HepG2 (cell line): ENCODE results near the gene NTM. TPM values are rescaled to one million over a fixed set of nuclear protein-coding genes. Genes with fewer than 3 reads are reported as not detected.

Source experiments
- ATAC-seq: fragments of 200-7000 bp; cut with Tn5 transposase; 3 replicates; pipeline ENCODE4 v1.9.1; 2020; ENCODE audit warnings: mild to moderate bottlenecking, moderate library complexity
- BruUV-seq: library from RNA; stranded (reverse); fragments of 400-500 nt; replicated peaks from 2 replicates; lab custom pipeline; 2021; lab: Mats Ljungman, UMichigan
- CTCF ChIA-PET: fragments of 300-600 bp; formaldehyde crosslinking; extraction: SDS; loops from one replicate; lab custom pipeline; 2021; ENCODE audit warnings: low total read pairs, inconsistent platforms, low intra/inter-chr PET ratio; lab: Yijun Ruan, JAX
- POLR2A ChIA-PET: fragments of 350-600 bp; sonication (Branson Sonifier 250); formaldehyde crosslinking; loops from one replicate; lab custom pipeline; 2020; ENCODE audit warnings: antibody characterized with exemption, inconsistent platforms; lab: Yijun Ruan, JAX
- DNase-seq: peaks from one replicate; pipeline ENCODE4 v3.0.0-alpha.2; 2015; ENCODE audit warnings: low spot score
- FAIRE-seq: peaks from 3 replicates; lab custom pipeline; 2011; peaks lifted over from hg19 to GRCh38; lab: Jason Lieb, UNC
- H2AFZ ChIP-seq: one replicate; pipeline ENCODE4 v1.6.1; 2011; ENCODE audit warnings: low read length, inconsistent platforms
- H3K27ac ChIP-seq: fragments of 300-600 bp; 3 replicates; pipeline ENCODE4 v1.8.0; 2011; ENCODE audit warnings: mixed run types, mild to moderate bottlenecking, mixed read lengths, low read length, inconsistent platforms; ENCODE audit not compliant: insufficient read depth; ENCODE audit errors: extremely low read length
- H3K27me3 ChIP-seq, 2 experiments: fragments of 200-600 bp in 1 of 2; 2 replicates in 1 of 2; 3 replicates in 1 of 2; pipeline versions ENCODE4 v1.6.0 to v1.8.0; 2011; ENCODE audit warnings: low read length in 2 of 2, mild to moderate bottlenecking in 2 of 2, moderate library complexity in 2 of 2, inconsistent platforms in 1 of 2; ENCODE audit not compliant: insufficient read depth in 2 of 2, control insufficient read depth in 1 of 2
- H3K36me3 ChIP-seq, 2 experiments: fragments of 200-600 bp in 1 of 2; replicated peaks in 1 of 2; 2 replicates in 1 of 2; 3 replicates in 1 of 2; pipeline versions ENCODE4 v1.5.1 to v1.8.0; 2011; ENCODE audit warnings: low read length in 2 of 2, inconsistent platforms in 1 of 2; ENCODE audit not compliant: insufficient read depth in 2 of 2, control insufficient read depth in 1 of 2
- H3K4me1 ChIP-seq: 2 replicates; pipeline ENCODE4 v1.5.1; 2012; ENCODE audit warnings: low read length, inconsistent platforms; ENCODE audit not compliant: insufficient read depth
- H3K4me2 ChIP-seq: 2 replicates; pipeline ENCODE4 v1.6.0; 2011; ENCODE audit warnings: low read depth, low read length, inconsistent platforms
- H3K4me3 ChIP-seq, 3 experiments: fragments of 200-600 bp in 1 of 3; sonication (generic), shearing (Covaris generic) in 1 of 3; replicated peaks in 1 of 3; 2 replicates each; pipeline ENCODE4 v1.5.1; 2011 to 2016; ENCODE audit warnings: low read length in 3 of 3, inconsistent platforms in 2 of 3, low read depth in 2 of 3, mild to moderate bottlenecking in 2 of 3, control low read depth in 1 of 3, mixed read lengths in 1 of 3; ENCODE audit not compliant: insufficient read depth in 1 of 3
- H3K79me2 ChIP-seq: one replicate; pipeline ENCODE4 v1.6.1; 2011; ENCODE audit warnings: low read length, inconsistent platforms; ENCODE audit not compliant: insufficient read depth
- H3K9ac ChIP-seq: 2 replicates; pipeline ENCODE4 v1.6.0; 2011; ENCODE audit warnings: mild to moderate bottlenecking, low read depth, low read length, inconsistent platforms; ENCODE audit not compliant: insufficient read depth
- H3K9me3 ChIP-seq: 2 replicates; pipeline ENCODE4 v1.5.1; 2012; ENCODE audit warnings: mild to moderate bottlenecking, low read length
- H4K20me1 ChIP-seq: 2 replicates; pipeline ENCODE4 v1.6.0; 2011; ENCODE audit warnings: inconsistent platforms, mild to moderate bottlenecking, low read length, moderate library complexity; ENCODE audit not compliant: insufficient read depth
- IKZF4 ChIP-seq: sonication (generic); formaldehyde crosslinking; IDR thresholded peaks from 2 replicates; pipeline ENCODE4 v1.5.1; 2020; ENCODE audit warnings: borderline replicate concordance, mild to moderate bottlenecking, low read depth, missing genetic modification reagents; ENCODE audit errors: not compliant biosample characterization
- MBNL3 ChIP-seq: fragments of 250-450 bp; sonication (Bioruptor Pico); conservative IDR thresholded peaks from 2 replicates; pipeline ENCODE4 v1.8.0; 2022; ENCODE audit warnings: mild to moderate bottlenecking, inconsistent platforms
- MIXL1 ChIP-seq: IDR thresholded peaks from 2 replicates; pipeline ENCODE4 v1.6.1; 2016
- NFKB2 ChIP-seq: sonication (generic); formaldehyde crosslinking; IDR thresholded peaks from 2 replicates; pipeline ENCODE4 v1.4.0; 2020; ENCODE audit warnings: missing genetic modification reagents, borderline replicate concordance
- REXO4 ChIP-seq: sonication (generic); formaldehyde crosslinking; IDR thresholded peaks from 2 replicates; pipeline ENCODE4 v1.8.0; 2022; ENCODE audit warnings: missing genetic modification reagents, mild to moderate bottlenecking, borderline replicate concordance
- ZNF121 ChIP-seq: sonication (generic); formaldehyde crosslinking; IDR thresholded peaks from 2 replicates; pipeline ENCODE4 v1.5.0; 2020; ENCODE audit warnings: mild to moderate bottlenecking, missing genetic modification reagents
- ZNF207 ChIP-seq: fragments of 450-650 bp; IDR thresholded peaks from 2 replicates; pipeline ENCODE4 v1.6.1; 2016; ENCODE audit warnings: antibody characterized with exemption, borderline replicate concordance
- ZNF260 ChIP-seq: sonication (generic); formaldehyde crosslinking; IDR thresholded peaks from 2 replicates; pipeline ENCODE4 v1.4.0; 2020; ENCODE audit warnings: missing genetic modification reagents, low read depth, mild to moderate bottlenecking, borderline replicate concordance
- ZNF326 ChIP-seq: sonication (generic); formaldehyde crosslinking; IDR thresholded peaks from 2 replicates; pipeline ENCODE4 v1.4.0; 2020; ENCODE audit warnings: missing genetic modification reagents, borderline replicate concordance
- ZNF383 ChIP-seq: sonication (generic); formaldehyde crosslinking; IDR thresholded peaks from 2 replicates; pipeline ENCODE4 v1.4.0; 2020; ENCODE audit warnings: missing genetic modification reagents, mild to moderate bottlenecking, borderline replicate concordance
- ZNF451 ChIP-seq: sonication (generic); formaldehyde crosslinking; IDR thresholded peaks from 2 replicates; pipeline ENCODE4 v1.5.0; 2020; ENCODE audit warnings: mild to moderate bottlenecking, missing genetic modification reagents
- ZSCAN25 ChIP-seq: sonication (generic); formaldehyde crosslinking; IDR thresholded peaks from 2 replicates; pipeline ENCODE4 v1.8.0; 2022; ENCODE audit warnings: mild to moderate bottlenecking, missing genetic modification reagents
- in situ Hi-C: cut with HindIII; loops from 2 replicates; pipeline ENCODE4 v1.10.0; 2017; ENCODE audit warnings: low pct_unique_long_range_greater_than_20kb; ENCODE audit not compliant: extremely low pct_ligation_motif_present
- intact Hi-C: fragments of 100-400 bp; cut with micrococcal nuclease; formaldehyde crosslinking; loops from one replicate; pipeline ENCODE4 v1.10.0; 2022; ENCODE audit not compliant: unreplicated experiment
- polyA plus RNA-seq, 8 experiments: library from polyadenylated mRNA; depleted of rRNA in 3 of 8; stranded (reverse) in 7 of 8; unstranded in 1 of 8; fragments of >200 nt; fragmentation: Illumina TruSeq in 4 of 8; extraction: Trizol in 4 of 8; gene quantifications; 2 replicates each; pipeline versions ENCODE4 v1.2.1 to v1.2.3, GENCODE V29; 2011 to 2016; ENCODE audit warnings: low read depth in 4 of 8, missing spikeins in 1 of 8, mixed read lengths in 1 of 8; ENCODE audit not compliant: insufficient read depth in 1 of 8
- total RNA-seq, 5 experiments: library from RNA; depleted of rRNA; stranded (reverse); fragments of >200 nt; fragmentation: Illumina TruSeq; extraction: Trizol; gene quantifications; 2 replicates each; pipeline ENCODE4 v1.2.3, GENCODE V29; 2016; ENCODE audit warnings: low read depth in 1 of 5
- TF ChIP-seq, protein P1 (sequence below), 2 experiments: fragments of 450-650 bp in 1 of 2; sonication (generic) in 1 of 2; formaldehyde crosslinking; IDR thresholded peaks; 2 replicates each; pipeline versions ENCODE4 v1.5.0 to v1.8.0; 2020 to 2022; ENCODE audit warnings: mild to moderate bottlenecking in 1 of 2, missing genetic modification reagents in 1 of 2
- TF ChIP-seq, protein P2 (sequence below): sonication (generic); formaldehyde crosslinking; IDR thresholded peaks from 2 replicates; pipeline ENCODE4 v1.8.1; 2023; ENCODE audit warnings: missing genetic modification reagents, inconsistent platforms, borderline replicate concordance
- TF ChIP-seq, protein P3 (sequence below): sonication (generic); formaldehyde crosslinking; IDR thresholded peaks from 2 replicates; pipeline ENCODE4 v1.4.0; 2020; ENCODE audit warnings: missing genetic modification reagents, borderline replicate concordance
- TF ChIP-seq, protein P4 (sequence below): IDR thresholded peaks from 2 replicates; pipeline ENCODE4 v1.6.1; 2016; ENCODE audit warnings: mild to moderate bottlenecking
- TF ChIP-seq, protein P5 (sequence below): IDR thresholded peaks from 2 replicates; pipeline ENCODE4 v1.6.1; 2016; ENCODE audit warnings: control low read depth

The NTM gene
- total and polyA plus RNA-seq, 2 of the 13 experiments (the other 11 are each of a cell fraction or from before 2014, with no cell fraction given) = not detected

DNA sequence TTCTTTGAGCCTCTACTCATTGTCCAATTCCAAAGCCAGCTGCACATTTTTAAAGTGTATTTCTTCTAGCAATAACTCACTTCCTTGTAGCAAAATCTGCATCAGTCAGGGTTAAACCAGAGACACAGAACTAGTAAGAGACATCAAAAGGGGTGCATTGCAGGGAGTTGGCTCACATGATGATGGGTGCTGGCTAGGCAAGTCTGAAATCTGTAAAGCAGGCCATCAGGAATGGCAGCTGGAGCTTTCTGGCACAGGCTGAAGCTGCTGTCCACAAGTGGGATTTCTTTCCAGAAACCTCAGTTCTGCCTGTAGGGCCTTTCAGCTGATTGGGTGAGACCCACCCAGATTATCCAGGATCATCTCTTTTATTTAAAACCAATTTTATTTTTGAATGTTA, 698.1 kb downstream of the NTM start:
- ChIA-PET POLR2A (no interaction called here), CTCF (no interaction called here)
- intact Hi-C loops (no loop called here), in situ Hi-C loops (no loop called here)
- Histone ChIP-seq H3K4me1 (no peaks in the 10 kb centered on the region), H3K9me3 (peaks cover 53% of the 10 kb centered on the region), H3K4me3 (no peak overlapping the region), H3K27ac (no peak overlapping the region), H3K4me2 (no peak overlapping the region), H3K9ac (no peak overlapping the region), H3K36me3 (no peaks in the 10 kb centered on the region), H2AFZ (no peak overlapping the region), H3K27me3 (no peaks in the 10 kb centered on the region), H4K20me1 (no peaks in the 10 kb centered on the region), H3K79me2 (no peaks in the 10 kb centered on the region)
- FAIRE-seq (no peak), ATAC-seq (no peak), DNase-seq (no peak)
- TF ChIP-seq ZNF121 = no peak
- no peak for TF ChIP-seq ZNF260 (CRISPR knock-in tag)
- TF ChIP-seq, protein P1, sequence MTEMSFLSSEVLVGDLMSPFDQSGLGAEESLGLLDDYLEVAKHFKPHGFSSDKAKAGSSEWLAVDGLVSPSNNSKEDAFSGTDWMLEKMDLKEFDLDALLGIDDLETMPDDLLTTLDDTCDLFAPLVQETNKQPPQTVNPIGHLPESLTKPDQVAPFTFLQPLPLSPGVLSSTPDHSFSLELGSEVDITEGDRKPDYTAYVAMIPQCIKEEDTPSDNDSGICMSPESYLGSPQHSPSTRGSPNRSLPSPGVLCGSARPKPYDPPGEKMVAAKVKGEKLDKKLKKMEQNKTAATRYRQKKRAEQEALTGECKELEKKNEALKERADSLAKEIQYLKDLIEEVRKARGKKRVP (CRISPR knock-in tag; IDR thresholded peaks at IDR 0.05) = no peak
- TF ChIP-seq, protein P2, sequence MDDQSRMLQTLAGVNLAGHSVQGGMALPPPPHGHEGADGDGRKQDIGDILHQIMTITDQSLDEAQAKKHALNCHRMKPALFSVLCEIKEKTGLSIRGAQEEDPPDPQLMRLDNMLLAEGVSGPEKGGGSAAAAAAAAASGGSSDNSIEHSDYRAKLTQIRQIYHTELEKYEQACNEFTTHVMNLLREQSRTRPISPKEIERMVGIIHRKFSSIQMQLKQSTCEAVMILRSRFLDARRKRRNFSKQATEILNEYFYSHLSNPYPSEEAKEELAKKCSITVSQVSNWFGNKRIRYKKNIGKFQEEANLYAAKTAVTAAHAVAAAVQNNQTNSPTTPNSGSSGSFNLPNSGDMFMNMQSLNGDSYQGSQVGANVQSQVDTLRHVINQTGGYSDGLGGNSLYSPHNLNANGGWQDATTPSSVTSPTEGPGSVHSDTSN (CRISPR knock-in tag) = no peak
- TF ChIP-seq, protein P3, sequence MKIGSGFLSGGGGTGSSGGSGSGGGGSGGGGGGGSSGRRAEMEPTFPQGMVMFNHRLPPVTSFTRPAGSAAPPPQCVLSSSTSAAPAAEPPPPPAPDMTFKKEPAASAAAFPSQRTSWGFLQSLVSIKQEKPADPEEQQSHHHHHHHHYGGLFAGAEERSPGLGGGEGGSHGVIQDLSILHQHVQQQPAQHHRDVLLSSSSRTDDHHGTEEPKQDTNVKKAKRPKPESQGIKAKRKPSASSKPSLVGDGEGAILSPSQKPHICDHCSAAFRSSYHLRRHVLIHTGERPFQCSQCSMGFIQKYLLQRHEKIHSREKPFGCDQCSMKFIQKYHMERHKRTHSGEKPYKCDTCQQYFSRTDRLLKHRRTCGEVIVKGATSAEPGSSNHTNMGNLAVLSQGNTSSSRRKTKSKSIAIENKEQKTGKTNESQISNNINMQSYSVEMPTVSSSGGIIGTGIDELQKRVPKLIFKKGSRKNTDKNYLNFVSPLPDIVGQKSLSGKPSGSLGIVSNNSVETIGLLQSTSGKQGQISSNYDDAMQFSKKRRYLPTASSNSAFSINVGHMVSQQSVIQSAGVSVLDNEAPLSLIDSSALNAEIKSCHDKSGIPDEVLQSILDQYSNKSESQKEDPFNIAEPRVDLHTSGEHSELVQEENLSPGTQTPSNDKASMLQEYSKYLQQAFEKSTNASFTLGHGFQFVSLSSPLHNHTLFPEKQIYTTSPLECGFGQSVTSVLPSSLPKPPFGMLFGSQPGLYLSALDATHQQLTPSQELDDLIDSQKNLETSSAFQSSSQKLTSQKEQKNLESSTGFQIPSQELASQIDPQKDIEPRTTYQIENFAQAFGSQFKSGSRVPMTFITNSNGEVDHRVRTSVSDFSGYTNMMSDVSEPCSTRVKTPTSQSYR (CRISPR knock-in tag) = no peak
- TF ChIP-seq ZNF207 = no peak
- TF ChIP-seq, protein P4, sequence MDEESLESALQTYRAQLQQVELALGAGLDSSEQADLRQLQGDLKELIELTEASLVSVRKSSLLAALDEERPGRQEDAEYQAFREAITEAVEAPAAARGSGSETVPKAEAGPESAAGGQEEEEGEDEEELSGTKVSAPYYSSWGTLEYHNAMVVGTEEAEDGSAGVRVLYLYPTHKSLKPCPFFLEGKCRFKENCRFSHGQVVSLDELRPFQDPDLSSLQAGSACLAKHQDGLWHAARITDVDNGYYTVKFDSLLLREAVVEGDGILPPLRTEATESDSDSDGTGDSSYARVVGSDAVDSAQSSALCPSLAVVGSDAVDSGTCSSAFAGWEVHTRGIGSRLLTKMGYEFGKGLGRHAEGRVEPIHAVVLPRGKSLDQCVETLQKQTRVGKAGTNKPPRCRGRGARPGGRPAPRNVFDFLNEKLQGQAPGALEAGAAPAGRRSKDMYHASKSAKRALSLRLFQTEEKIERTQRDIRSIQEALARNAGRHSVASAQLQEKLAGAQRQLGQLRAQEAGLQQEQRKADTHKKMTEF (CRISPR knock-in tag) = no peak
- no peak for TF ChIP-seq ZNF451 (CRISPR knock-in tag)
- no peak for TF ChIP-seq NFKB2 (CRISPR knock-in tag)
- no peak for TF ChIP-seq ZSCAN25
- TF ChIP-seq ZNF383 (CRISPR knock-in tag) = no peak
- TF ChIP-seq REXO4 (CRISPR knock-in tag) = no peak
- TF ChIP-seq ZNF326 (CRISPR knock-in tag) = no peak
- no peak for TF ChIP-seq MIXL1 (CRISPR knock-in tag)
- TF ChIP-seq MBNL3 = no peak
- TF ChIP-seq, protein P5, sequence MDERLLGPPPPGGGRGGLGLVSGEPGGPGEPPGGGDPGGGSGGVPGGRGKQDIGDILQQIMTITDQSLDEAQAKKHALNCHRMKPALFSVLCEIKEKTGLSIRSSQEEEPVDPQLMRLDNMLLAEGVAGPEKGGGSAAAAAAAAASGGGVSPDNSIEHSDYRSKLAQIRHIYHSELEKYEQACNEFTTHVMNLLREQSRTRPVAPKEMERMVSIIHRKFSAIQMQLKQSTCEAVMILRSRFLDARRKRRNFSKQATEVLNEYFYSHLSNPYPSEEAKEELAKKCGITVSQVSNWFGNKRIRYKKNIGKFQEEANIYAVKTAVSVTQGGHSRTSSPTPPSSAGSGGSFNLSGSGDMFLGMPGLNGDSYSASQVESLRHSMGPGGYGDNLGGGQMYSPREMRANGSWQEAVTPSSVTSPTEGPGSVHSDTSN (CRISPR knock-in tag) = no peak
- no peak for TF ChIP-seq IKZF4 (CRISPR knock-in tag)
- BruUV-seq = no TSS peak
